B cell (primary cell): Measurements from ENCODE around the gene LRRC32. TPM values are rescaled to one million over a fixed set of nuclear protein-coding genes. Genes with fewer than 3 reads are reported as not detected.

Experiments
- ATAC-seq: fragments of 200-7000 bp; cut with Tn5 transposase; one replicate; pipeline ENCODE4 v1.10.0; 2021; ENCODE audit warnings: low read depth, mild to moderate bottlenecking, moderate number of reproducible peaks, moderate library complexity
- CTCF ChIA-PET: fragments of 350-600 bp; sonication (Branson Sonifier 250); formaldehyde crosslinking; loops from one replicate; lab custom pipeline; 2021; ENCODE audit warnings: antibody characterized with exemption, inconsistent platforms; lab: Charles Lee
- POLR2A ChIA-PET: fragments of 350-600 bp; sonication (Branson Sonifier 250); formaldehyde crosslinking; loops from one replicate; lab custom pipeline; 2021; ENCODE audit warnings: antibody characterized with exemption; lab: Charles Lee
- DNase-seq: peaks from one replicate; pipeline ENCODE4 v3.0.0; 2013
- H2AFZ ChIP-seq: 2 replicates; pipeline ENCODE4 v1.6.1; 2012; ENCODE audit warnings: mild to moderate bottlenecking, low read depth, low read length; ENCODE audit not compliant: insufficient read depth, poor library complexity, severe bottlenecking
- H3K27ac ChIP-seq, 2 donors: 1 replicate in 1 of 2; 2 replicates in 1 of 2; pipeline ENCODE4 v1.5.1; 2012 to 2013; ENCODE audit warnings: low read length in 2 of 2, mild to moderate bottlenecking in 2 of 2, moderate library complexity in 1 of 2
- H3K27me3 ChIP-seq, 4 experiments: fragments of 200-600 bp in 1 of 4; sonication (generic) in 1 of 4; replicated peaks in 1 of 4; 1 replicate in 2 of 4; 2 replicates in 2 of 4; pipeline versions ENCODE4 v1.6.1 to v1.7.0; 2013 to 2016; ENCODE audit warnings: low read length in 3 of 4, mild to moderate bottlenecking in 2 of 4, mixed read lengths in 1 of 4, moderate library complexity in 1 of 4; ENCODE audit not compliant: insufficient read depth in 4 of 4, control insufficient read depth in 3 of 4; ENCODE audit errors: control extremely low read depth in 1 of 4
- H3K36me3 ChIP-seq, 2 experiments: replicated peaks in 1 of 2; 1 replicate in 1 of 2; 2 replicates in 1 of 2; pipeline versions ENCODE4 v1.6.1 to v1.7.1; 2013; ENCODE audit warnings: low read length in 1 of 2; ENCODE audit not compliant: insufficient read depth in 2 of 2, control insufficient read depth in 1 of 2; ENCODE audit errors: control extremely low read depth in 1 of 2, extremely low read depth in 1 of 2
- H3K4me1 ChIP-seq, 2 donors: fragments of 200-600 bp in 1 of 2; sonication (generic) in 1 of 2; 1 replicate in 1 of 2; 2 replicates in 1 of 2; pipeline versions ENCODE4 v1.5.1 to v1.6.1; 2013 to 2017; ENCODE audit warnings: low read length in 2 of 2; ENCODE audit not compliant: control insufficient read depth in 2 of 2, insufficient read depth in 2 of 2
- H3K4me2 ChIP-seq: replicated peaks from 2 replicates; pipeline ENCODE3; 2012; ENCODE audit warnings: mild to moderate bottlenecking, low read depth, low read length; ENCODE audit not compliant: poor library complexity, severe bottlenecking
- H3K4me3 ChIP-seq, 5 experiments: fragments of 200-600 bp in 1 of 5; sonication (generic) in 1 of 5; 1 replicate in 3 of 5; 2 replicates in 2 of 5; pipeline versions ENCODE4 v1.5.1 to v1.7.0; 2011 to 2016; ENCODE audit warnings: low read length in 4 of 5, mild to moderate bottlenecking in 4 of 5, low read depth in 2 of 5, control low read depth in 1 of 5, moderate library complexity in 1 of 5; ENCODE audit not compliant: insufficient read depth in 1 of 5; ENCODE audit errors: control extremely low read depth in 1 of 5, extremely low read depth in 1 of 5
- H3K79me2 ChIP-seq: fragments of 200-600 bp; sonication (generic); one replicate; pipeline ENCODE4 v1.6.0; 2016; ENCODE audit warnings: low read length; ENCODE audit not compliant: control insufficient read depth, insufficient read depth
- H3K9ac ChIP-seq: fragments of 200-600 bp; sonication (generic); 2 replicates; pipeline ENCODE4 v1.6.1; 2017; ENCODE audit warnings: mild to moderate bottlenecking, low read length, moderate library complexity
- H3K9me3 ChIP-seq, 3 donors: one replicate each; pipeline versions ENCODE4 v1.6.1 to v1.7.1; 2013; ENCODE audit warnings: low read length in 2 of 3; ENCODE audit not compliant: control insufficient read depth in 2 of 3, insufficient read depth in 1 of 3; ENCODE audit errors: control extremely low read depth in 1 of 3
- H4K20me1 ChIP-seq: 2 replicates; pipeline ENCODE4 v1.6.0; 2012; ENCODE audit warnings: mild to moderate bottlenecking, low read length; ENCODE audit not compliant: insufficient read depth, control insufficient read depth, poor library complexity, severe bottlenecking
- H3K27ac Mint-ChIP-seq: one replicate; pipeline ENCODE4 v1.8.0; 2021; ENCODE audit warnings: mixed read lengths
- H3K27me3 Mint-ChIP-seq: one replicate; pipeline ENCODE4 v1.8.0; 2021; ENCODE audit warnings: mixed read lengths
- H3K4me1 Mint-ChIP-seq: one replicate; pipeline ENCODE4 v1.8.0; 2021; ENCODE audit warnings: mixed read lengths
- H3K4me3 Mint-ChIP-seq: one replicate; pipeline ENCODE4 v1.8.0; 2021; ENCODE audit warnings: mixed read lengths
- H3K9me3 Mint-ChIP-seq: one replicate; pipeline ENCODE4 v1.8.0; 2022; ENCODE audit warnings: mixed read lengths; ENCODE audit not compliant: insufficient read depth
- EZH2 ChIP-seq: IDR thresholded peaks from 2 replicates; pipeline ENCODE4 v1.6.1; 2012; ENCODE audit warnings: borderline replicate concordance, low read depth, mild to moderate bottlenecking, moderate library complexity, low read length; ENCODE audit not compliant: insufficient read depth, poor library complexity, severe bottlenecking
- whole genome bisulfite sequencing: methylation state at CpG from one replicate; pipeline ENCODE4 v1.1.5; 2013; ENCODE audit warnings: missing lambda C conversion rate; ENCODE audit not compliant: insufficient coverage; 5-methylcytosine and 5-hydroxymethylcytosine counted together
- intact Hi-C: fragments of 100-400 bp; cut with micrococcal nuclease; formaldehyde crosslinking; loops from one replicate; pipeline ENCODE4 v1.10.0; 2022
- polyA plus RNA-seq: library from polyadenylated mRNA; depleted of rRNA; stranded (reverse); fragments of >200 nt; gene quantifications from 2 replicates; pipeline ENCODE4 v1.2.3, GENCODE V29; 2012
- total RNA-seq, 2 donors: library from RNA; stranded (reverse); fragments of 120-200 nt in 1 of 2; gene quantifications; 1 replicate in 1 of 2; 2 replicates in 1 of 2; pipeline versions ENCODE4 v1.2.3 to v1.2.4, GENCODE V29; 2013 to 2022
- TF ChIP-seq, protein P1 (sequence below): fragments of 200-600 bp; IDR thresholded peaks from one replicate; pipeline ENCODE4 v1.8.0; 2022; ENCODE audit warnings: antibody characterized with exemption, mild to moderate bottlenecking

Gene LRRC32
- total and polyA plus RNA-seq, 2 donors (not counting 1 experiment from before 2014, with no cell fraction given) = 0.60 to 1.4 TPM

DNA sequence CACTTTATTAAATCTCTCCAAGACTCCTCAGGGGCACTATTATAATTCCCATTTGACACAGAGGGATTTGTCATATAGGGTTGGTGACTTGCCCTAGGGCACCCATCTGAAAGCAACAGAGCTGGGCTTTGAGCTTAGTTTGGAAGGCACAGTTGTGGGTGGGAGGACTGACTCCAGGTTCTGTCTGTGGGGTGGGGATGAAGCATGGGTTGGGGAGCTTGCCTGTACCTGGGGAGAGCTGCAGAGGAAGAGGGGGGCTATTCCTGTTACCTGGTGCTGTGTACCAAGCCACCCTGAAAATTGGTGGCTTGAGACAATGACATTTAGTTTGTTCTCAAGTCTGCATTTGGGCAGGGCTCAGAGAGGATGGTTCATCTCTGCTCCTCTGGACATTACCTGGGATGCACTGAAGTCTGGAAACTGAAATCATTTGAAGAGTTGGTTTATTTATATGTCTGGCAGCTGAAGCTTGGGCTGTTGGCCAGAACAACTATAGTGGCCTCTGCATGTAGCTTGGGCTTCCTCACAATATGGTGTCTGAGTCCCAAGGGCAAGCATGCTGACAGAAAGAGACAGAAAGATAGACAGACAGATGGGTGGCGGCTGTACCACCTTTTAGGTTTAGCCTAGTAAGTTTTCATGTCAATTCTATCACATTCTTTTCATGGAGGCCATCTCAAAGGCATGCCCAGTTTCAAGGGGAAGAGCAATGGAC lies 44.9 kb downstream of the LRRC32 start:
- intact Hi-C loops = no loop called here
- CTCF ChIA-PET = interaction anchor here (0.6 to 3.9 kb wide), 3 partner anchors 12 to 1495 kb away, joined by 3 to 20 read pairs (median 8); no protein-coding TSS in a partner anchor

More for the DNA sequence above, 44.9 kb downstream of the LRRC32 start:
- H3K4me2 ChIP-seq = peak overlapping the region; percentile 69
- no peak overlapping the region for H2AFZ ChIP-seq
- H3K9me3 ChIP-seq = peaks cover 0 to 30% (median 12%) of the 10 kb centered on the region in 3 donors
- H3K4me1 ChIP-seq = peaks cover 51 to 53% of the 10 kb centered on the region in 2 donors
- H3K79me2 ChIP-seq = no peaks in the 10 kb centered on the region
- H3K4me3 ChIP-seq = no peak overlapping the region
- no peaks in the 10 kb centered on the region for H3K36me3 ChIP-seq
- Mint-ChIP-seq H3K4me3 (peak overlapping the region; percentile 81), H3K27me3 (peaks cover 33% of the 10 kb centered on the region), H3K4me1 (peaks cover 59% of the 10 kb centered on the region), H3K9me3 (peaks cover 5% of the 10 kb centered on the region), H3K27ac (peak overlapping the region; percentile 50)
- TF ChIP-seq, protein P1, sequence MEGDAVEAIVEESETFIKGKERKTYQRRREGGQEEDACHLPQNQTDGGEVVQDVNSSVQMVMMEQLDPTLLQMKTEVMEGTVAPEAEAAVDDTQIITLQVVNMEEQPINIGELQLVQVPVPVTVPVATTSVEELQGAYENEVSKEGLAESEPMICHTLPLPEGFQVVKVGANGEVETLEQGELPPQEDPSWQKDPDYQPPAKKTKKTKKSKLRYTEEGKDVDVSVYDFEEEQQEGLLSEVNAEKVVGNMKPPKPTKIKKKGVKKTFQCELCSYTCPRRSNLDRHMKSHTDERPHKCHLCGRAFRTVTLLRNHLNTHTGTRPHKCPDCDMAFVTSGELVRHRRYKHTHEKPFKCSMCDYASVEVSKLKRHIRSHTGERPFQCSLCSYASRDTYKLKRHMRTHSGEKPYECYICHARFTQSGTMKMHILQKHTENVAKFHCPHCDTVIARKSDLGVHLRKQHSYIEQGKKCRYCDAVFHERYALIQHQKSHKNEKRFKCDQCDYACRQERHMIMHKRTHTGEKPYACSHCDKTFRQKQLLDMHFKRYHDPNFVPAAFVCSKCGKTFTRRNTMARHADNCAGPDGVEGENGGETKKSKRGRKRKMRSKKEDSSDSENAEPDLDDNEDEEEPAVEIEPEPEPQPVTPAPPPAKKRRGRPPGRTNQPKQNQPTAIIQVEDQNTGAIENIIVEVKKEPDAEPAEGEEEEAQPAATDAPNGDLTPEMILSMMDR = no peak
- TF ChIP-seq EZH2 = no peak
- ATAC-seq (no peak), DNase-seq (peak; percentile 17)
- no peak overlapping the region for H3K27ac ChIP-seq
- H4K20me1 ChIP-seq = no peaks in the 10 kb centered on the region
- POLR2A ChIA-PET = interaction anchor here (0.8 to 2.5 kb wide), 4 partner anchors 13 to 47 kb away, joined by 3 to 13 read pairs (median 4); partner anchors contain the start of gene LRRC32
- H3K27me3 ChIP-seq = peaks cover 0 to 26% (median 1%) of the 10 kb centered on the region in 4 experiments
- H3K9ac ChIP-seq = no peak overlapping the region
- WGBS = no CpG with 5 or more reads among the region's 1 CpG
